Esophagus muscularis mucosa (tissue), 4 donors: ENCODE data around the gene CD6. TPM values are rescaled to one million over a fixed set of nuclear protein-coding genes. Genes with fewer than 3 reads are reported as not detected.

Source experiments
- DNase-seq: peaks from one replicate; pipeline ENCODE4 v3.0.0-alpha.2; 2017; ENCODE audit errors: extremely low spot score
- H3K27ac ChIP-seq, 4 donors: fragments of 200-600 bp; sonication (generic); replicated peaks in 1 of 4; 1 replicate in 3 of 4; 2 replicates in 1 of 4; pipeline ENCODE4 v1.5.1; 2016 to 2019; ENCODE audit warnings: mild to moderate bottlenecking in 1 of 4
- H3K27me3 ChIP-seq, 4 donors: fragments of 200-600 bp; sonication (generic); one replicate each; pipeline versions ENCODE4 v1.5.1 to v1.6.0; 2016 to 2019
- H3K36me3 ChIP-seq, 4 donors: fragments of 200-600 bp; sonication (generic); one replicate each; pipeline ENCODE4 v1.5.1; 2016 to 2019
- H3K4me1 ChIP-seq, 4 donors: fragments of 200-600 bp; sonication (generic); one replicate each; pipeline ENCODE4 v1.5.1; 2016 to 2019
- H3K4me3 ChIP-seq, 4 donors: fragments of 200-600 bp; sonication (generic); 1 replicate in 2 of 4; 2 replicates in 2 of 4; pipeline ENCODE4 v1.5.1; 2016 to 2019; ENCODE audit warnings: mild to moderate bottlenecking in 4 of 4, moderate library complexity in 1 of 4
- H3K9me3 ChIP-seq, 4 donors: fragments of 200-600 bp; sonication (generic); 1 replicate in 3 of 4; 2 replicates in 1 of 4; pipeline ENCODE4 v1.5.1; 2016 to 2019
- CTCF ChIP-seq, 3 experiments: fragments of 200-600 bp in 2 of 3; fragments of 450-650 bp in 1 of 3; sonication (generic) in 2 of 3; IDR thresholded peaks; one replicate each; pipeline ENCODE4 v1.5.1; 2017 to 2019; ENCODE audit warnings: antibody characterized with exemption in 3 of 3, mild to moderate bottlenecking in 2 of 3, moderate library complexity in 1 of 3
- EP300 ChIP-seq: sonication (generic); formaldehyde crosslinking; IDR thresholded peaks from one replicate; pipeline ENCODE4 v1.6.1; 2017; ENCODE audit warnings: antibody characterized with exemption
- POLR2A ChIP-seq: fragments of 450-650 bp; IDR thresholded peaks from one replicate; pipeline ENCODE4 v1.6.1; 2017; ENCODE audit warnings: antibody characterized with exemption, moderate library complexity, mild to moderate bottlenecking, low read depth
- POLR2AphosphoS5 ChIP-seq, 2 donors: sonication (generic); formaldehyde crosslinking; IDR thresholded peaks; one replicate each; pipeline ENCODE4 v1.6.1; 2017; ENCODE audit warnings: antibody characterized with exemption in 2 of 2
- WGBS: methylation state at CpG from one replicate; pipeline ENCODE4 v1.1.5; 2018; 5-methylcytosine and 5-hydroxymethylcytosine counted together
- intact Hi-C: fragments of 100-400 bp; cut with DNase I; formaldehyde crosslinking; loops from one replicate; pipeline ENCODE4 v1.15.1; 2023
- total RNA-seq, 4 donors: library from RNA; depleted of rRNA; stranded (reverse); fragments of >200 nt; gene quantifications; one replicate each; pipeline versions ENCODE4 v1.1.0 to v1.2.1, GENCODE V29; 2016

CD6 gene
- total RNA-seq, 4 donors from 2014 or later = 0.32 to 2.2 (median 1.3) TPM; not detected in 1

- no peak for DNase-seq
- Histone ChIP-seq H3K4me1 (peaks cover 6 to 9% (median 8%) of the 10 kb centered on the region in 4 donors), H3K9me3 (no peaks in the 10 kb centered on the region), H3K36me3 (no peaks in the 10 kb centered on the region), H3K27ac (no peak overlapping the region), H3K27me3 (peaks cover 0 to 16% (median 1%) of the 10 kb centered on the region in 4 donors), H3K4me3 (no peak overlapping the region)
- WGBS = 91% methylated on average over 6 of the region's 6 CpGs
- TF ChIP-seq CTCF (IDR thresholded peaks at IDR 0.05) (no peak), EP300 (no peak), POLR2A (no peak), POLR2AphosphoS5 (IDR thresholded peaks at IDR 0.05) (no peak)
- intact Hi-C loops = no loop called here
These were observed 41.3 kb downstream of the CD6 start for GRCh38 chr11:61012737-61013215.

- Histone ChIP-seq H3K9me3 (peaks cover 0 to 8% (median 0%) of the 10 kb centered on the region in 4 donors), H3K27me3 (peaks cover 0 to 40% (median 0%) of the 10 kb centered on the region in 4 donors), H3K27ac (no peak overlapping the region), H3K4me1 (no peaks in the 10 kb centered on the region), H3K4me3 (no peak overlapping the region), H3K36me3 (no peaks in the 10 kb centered on the region)
- TF ChIP-seq POLR2AphosphoS5 (IDR thresholded peaks at IDR 0.05) (no peak), CTCF (IDR thresholded peaks at IDR 0.05) (no peak), POLR2A (no peak), EP300 (no peak)
- no peak for DNase-seq
- intact Hi-C loops = no loop called here
- 90% methylated on average over 7 of the region's 7 CpGs for WGBS
These were observed 46.6 kb downstream of the CD6 start for GRCh38 chr11:61018059-61018458.

- intact Hi-C loops = no loop called here
- WGBS = 77% methylated on average over 13 of the region's 19 CpGs
- no peaks in the 10 kb centered on the region for H3K4me1 ChIP-seq
- H3K9me3 ChIP-seq = peaks cover 0 to 8% (median 0%) of the 10 kb centered on the region in 4 donors
- TF ChIP-seq POLR2AphosphoS5 (IDR thresholded peaks at IDR 0.05) (no peak), CTCF (IDR thresholded peaks at IDR 0.05) (no peak), EP300 (no peak), POLR2A (no peak)
- peaks cover 0 to 40% (median 0%) of the 10 kb centered on the region in 4 donors for H3K27me3 ChIP-seq
- no peak overlapping the region for H3K4me3 ChIP-seq
- H3K36me3 ChIP-seq = no peaks in the 10 kb centered on the region
- DNase-seq = no peak
- H3K27ac ChIP-seq = no peak overlapping the region
These were observed 47.8 kb downstream of the CD6 start for GRCh38 chr11:61019037-61019831.

- Histone ChIP-seq H3K36me3 (no peaks in the 10 kb centered on the region), H3K4me3 (no peak overlapping the region), H3K9me3 (peaks cover 0 to 8% (median 0%) of the 10 kb centered on the region in 4 donors), H3K27ac (no peak overlapping the region), H3K4me1 (no peaks in the 10 kb centered on the region), H3K27me3 (peaks cover 0 to 40% (median 0%) of the 10 kb centered on the region in 4 donors)
- intact Hi-C loops = no loop called here
- WGBS = 98% methylated on average over 6 of the region's 9 CpGs
- TF ChIP-seq CTCF (IDR thresholded peaks at IDR 0.05) (no peak), POLR2AphosphoS5 (IDR thresholded peaks at IDR 0.05) (no peak), POLR2A (no peak), EP300 (no peak)
- no peak for DNase-seq
These were observed 48.4 kb downstream of the CD6 start for GRCh38 chr11:61019832-61020405.
